Measurements from ENCODE around the gene NGRN. TPM values are rescaled to one million over a fixed set of nuclear protein-coding genes. Genes with fewer than 3 reads are reported as not detected.
"Not testable (repeated sequence)": the region's sequence is repeated elsewhere in the genome, so short reads cannot be mapped to it uniquely, and the experiment has no call there.

NGRN gene
- total RNA-seq, 2 donors from 2014 or later = 38.0 to 38.9 TPM

DNA sequence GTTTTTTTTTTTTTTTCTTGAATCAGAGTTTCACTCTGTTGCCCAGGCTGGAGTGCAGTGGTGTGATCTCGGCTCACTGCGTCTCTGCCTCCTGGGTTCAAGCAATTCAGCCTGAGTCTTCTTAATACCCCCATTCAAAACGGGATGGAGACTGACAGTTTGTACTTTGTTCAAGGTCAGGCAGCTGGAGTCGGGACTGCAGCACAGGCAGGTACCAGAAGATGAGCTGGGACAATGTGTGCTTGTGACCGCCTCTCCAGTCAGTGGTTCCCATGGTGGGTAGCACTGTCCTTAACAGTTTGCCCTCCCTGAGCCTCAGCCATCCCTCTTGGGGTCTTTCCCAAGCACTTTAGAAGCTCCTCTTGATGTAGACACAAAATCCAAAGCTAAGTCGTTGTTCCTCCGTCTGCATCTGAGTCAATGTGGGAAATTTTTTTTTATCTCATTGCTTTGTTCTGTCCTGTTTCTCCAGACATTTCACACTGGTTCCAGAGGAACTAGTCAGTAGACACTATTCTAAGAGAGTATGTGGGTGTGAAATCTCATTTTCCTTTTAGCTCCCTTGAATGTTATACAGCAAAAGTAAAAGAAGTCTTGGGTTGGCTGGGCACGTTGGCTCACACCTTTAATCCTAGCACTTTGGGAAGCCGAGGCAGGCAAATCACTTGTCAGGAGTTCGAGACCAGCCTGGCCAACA is 21.4 kb upstream of the NGRN start:
- Mint-ChIP-seq H3K27ac (no peak overlapping the region), H3K27me3 (ENCODE audit: low read depth) (no peaks in the 10 kb centered on the region), H3K9me3 (no peaks in the 10 kb centered on the region), H3K36me3 (ENCODE audit: insufficient read depth in 2 of 2) (no peaks in the 10 kb centered on the region), H3K4me3 (no peak overlapping the region), H3K4me1 (ENCODE audit: low read depth) (peaks cover 13% of the 10 kb centered on the region)
- no peak for DNase-seq
- ATAC-seq (replicated peaks in 1 of 2) = no peak

DNA sequence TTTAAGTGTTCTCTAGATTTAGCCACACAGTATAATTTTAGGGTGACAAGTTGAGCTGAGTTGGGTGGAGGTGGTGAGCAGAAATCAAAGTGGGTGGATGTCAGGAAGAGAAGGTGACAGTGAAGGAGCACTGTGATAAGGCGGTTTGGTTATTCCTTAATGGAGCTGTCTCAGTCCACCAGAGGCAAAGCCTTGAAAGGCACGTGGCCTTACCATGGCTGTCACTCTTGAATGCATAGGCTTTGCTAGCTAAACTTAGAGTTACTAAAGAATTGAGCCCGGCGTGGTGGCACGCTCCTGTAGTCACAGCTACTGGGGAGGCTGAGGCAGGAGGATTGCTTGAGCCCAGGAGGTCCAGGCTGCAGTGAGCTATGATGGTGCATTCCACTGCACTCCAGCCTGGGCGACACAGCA is 16.7 kb upstream of the NGRN start:
- Mint-ChIP-seq H3K9me3 (no peaks in the 10 kb centered on the region), H3K4me1 (ENCODE audit: low read depth) (peaks cover 14% of the 10 kb centered on the region), H3K36me3 (ENCODE audit: insufficient read depth in 2 of 2) (no peaks in the 10 kb centered on the region), H3K4me3 (peak overlapping the region; percentile 81 to 82), H3K27me3 (ENCODE audit: low read depth) (no peaks in the 10 kb centered on the region), H3K27ac (no peak overlapping the region)
- ATAC-seq (replicated peaks in 1 of 2) = no peak
- DNase-seq = no peak

GRCh38 chr15:90249203-90249863 is 16.1 kb upstream of the NGRN start, which contains the start of gene TTLL13:
TSS of gene TTLL13 (plus strand) at chr15:90249556. CDS start at chr15:90250631, 1,075 bp downstream.
- Mint-ChIP-seq H3K4me3 (peak within 1 kb of the TSS; percentile 81 to 82), H3K27me3 (ENCODE audit: low read depth) (no peaks in the 10 kb centered on the region), H3K36me3 (ENCODE audit: insufficient read depth in 2 of 2) (no peaks in the 10 kb centered on the region), H3K4me1 (ENCODE audit: low read depth) (peaks cover 14% of the 10 kb centered on the region), H3K9me3 (no peaks in the 10 kb centered on the region), H3K27ac (no peak within 1 kb of the TSS)
- DNase-seq (peak; percentile 52 to 91), ATAC-seq (replicated peaks in 1 of 2) (peak; percentile 85 to 90)

DNA sequence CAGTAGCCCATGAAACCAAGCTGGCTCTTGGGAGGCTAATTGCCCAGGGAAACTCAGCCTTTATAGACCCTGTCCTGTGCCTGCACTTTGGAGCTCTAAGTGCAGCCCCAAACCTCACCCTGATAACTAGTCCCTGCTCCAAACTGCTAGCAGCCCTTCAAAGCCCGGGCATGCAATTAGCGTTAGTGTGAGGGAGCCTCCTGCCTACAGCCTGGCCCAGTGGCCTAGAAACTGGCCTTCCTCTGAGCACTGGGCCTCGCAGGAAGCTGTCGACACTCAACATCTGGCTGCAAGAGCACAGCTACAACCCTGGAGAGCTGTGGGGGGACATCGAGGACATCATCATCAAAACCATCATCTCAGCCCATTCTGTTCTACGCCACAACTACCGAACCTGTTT is 7.7 kb upstream of the NGRN start:
- no peak for ATAC-seq (replicated peaks in 1 of 2)
- Mint-ChIP-seq H3K9me3 (no peaks in the 10 kb centered on the region), H3K27ac (no peak overlapping the region), H3K36me3 (ENCODE audit: insufficient read depth in 2 of 2) (no peaks in the 10 kb centered on the region), H3K27me3 (ENCODE audit: low read depth) (no peaks in the 10 kb centered on the region), H3K4me3 (no peak overlapping the region), H3K4me1 (ENCODE audit: low read depth) (peaks cover 4% of the 10 kb centered on the region)
- no peak for DNase-seq

DNA sequence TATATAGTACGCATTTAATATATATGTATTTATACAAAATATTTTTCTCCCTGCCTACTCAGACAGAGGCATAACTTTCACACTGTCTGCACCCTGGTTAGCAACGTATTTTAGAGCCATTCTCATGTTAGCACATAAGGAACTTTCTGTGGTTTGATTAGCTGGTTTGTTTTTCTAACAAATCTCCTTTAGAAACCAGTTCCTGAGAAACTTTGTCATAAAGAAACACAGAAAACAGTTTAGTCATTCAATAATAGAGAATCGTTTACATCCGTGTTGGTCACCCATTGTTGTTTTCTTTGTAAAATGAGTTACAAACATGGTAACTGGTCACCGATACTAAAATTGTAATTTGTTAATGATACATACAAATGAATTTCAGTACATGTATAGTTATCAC is 5.9 kb upstream of the NGRN start:
- ATAC-seq (replicated peaks in 1 of 2) (peak; percentile 71 to 80), DNase-seq (no peak)
- Mint-ChIP-seq H3K36me3 (ENCODE audit: insufficient read depth in 2 of 2) (no peaks in the 10 kb centered on the region), H3K4me3 (peak overlapping the region in 1 of 2 donors; percentile 50), H3K9me3 (no peaks in the 10 kb centered on the region), H3K27me3 (ENCODE audit: low read depth) (no peaks in the 10 kb centered on the region), H3K4me1 (ENCODE audit: low read depth) (peaks cover 15% of the 10 kb centered on the region), H3K27ac (no peak overlapping the region)

- H3K9me3 Mint-ChIP-seq; H3K36me3 Mint-ChIP-seq (ENCODE audit: insufficient read depth in 2 of 2); ATAC-seq (replicated peaks in 1 of 2); DNase-seq; H3K4me3 Mint-ChIP-seq; H3K27me3 Mint-ChIP-seq (ENCODE audit: low read depth); H3K27ac Mint-ChIP-seq: not testable (repeated sequence)
- peaks cover 15% of the 10 kb centered on the region for H3K4me1 Mint-ChIP-seq (ENCODE audit: low read depth)
These were observed 4.7 kb upstream of the NGRN start for GRCh38 chr15:90260731-90261130.

GRCh38 chr15:90261811-90262210 is 3.7 kb upstream of the NGRN start:
- no peaks in the 10 kb centered on the region for H3K27me3 Mint-ChIP-seq (ENCODE audit: low read depth)
- ATAC-seq (replicated peaks in 1 of 2) (no peak), DNase-seq (no peak)
- no peak overlapping the region for H3K4me3 Mint-ChIP-seq
- H3K9me3 Mint-ChIP-seq = no peaks in the 10 kb centered on the region
- peaks cover 15% of the 10 kb centered on the region for H3K4me1 Mint-ChIP-seq (ENCODE audit: low read depth)
- H3K27ac Mint-ChIP-seq = no peak overlapping the region
- peaks cover 4 to 6% of the 10 kb centered on the region in 2 donors for H3K36me3 Mint-ChIP-seq (ENCODE audit: insufficient read depth in 2 of 2)

DNA sequence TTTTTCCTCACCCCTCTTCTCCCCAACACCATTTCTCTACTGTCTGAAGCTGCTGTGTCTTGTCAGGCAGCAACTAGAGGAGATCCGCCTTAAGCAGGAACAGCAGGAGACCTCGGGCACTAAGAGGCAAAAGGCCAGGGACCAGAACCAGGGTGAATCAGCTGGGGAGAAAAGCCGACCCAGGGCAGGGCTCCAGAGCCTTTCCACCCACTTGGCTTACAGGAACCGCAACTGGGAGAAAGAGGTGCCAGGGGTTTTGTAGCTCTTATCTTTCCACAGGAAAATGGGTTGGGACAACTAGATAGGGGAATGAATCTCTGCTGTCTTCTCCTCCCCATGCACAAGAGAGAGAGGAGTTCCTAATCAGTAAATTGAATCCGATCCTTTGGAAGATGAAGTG is 3.0 kb upstream of the NGRN start:
- H3K4me3 Mint-ChIP-seq = no peak overlapping the region
- H3K4me1 Mint-ChIP-seq (ENCODE audit: low read depth) = peaks cover 21% of the 10 kb centered on the region
- no peak overlapping the region for H3K27ac Mint-ChIP-seq
- no peaks in the 10 kb centered on the region for H3K27me3 Mint-ChIP-seq (ENCODE audit: low read depth)
- H3K36me3 Mint-ChIP-seq (ENCODE audit: insufficient read depth in 2 of 2) = peaks cover 4 to 6% of the 10 kb centered on the region in 2 donors
- DNase-seq = no peak
- no peaks in the 10 kb centered on the region for H3K9me3 Mint-ChIP-seq
- no peak for ATAC-seq (replicated peaks in 1 of 2)

GRCh38 chr15:90264671-90265070 is 801 bp upstream of the NGRN start:
- Mint-ChIP-seq H3K4me1 (ENCODE audit: low read depth) (peaks cover 37% of the 10 kb centered on the region), H3K4me3 (peak overlapping the region; percentile 98 to 99), H3K36me3 (ENCODE audit: insufficient read depth in 2 of 2) (peaks cover 7 to 14% of the 10 kb centered on the region in 2 donors), H3K27ac (peak overlapping the region; percentile 99), H3K27me3 (ENCODE audit: low read depth) (no peaks in the 10 kb centered on the region), H3K9me3 (no peaks in the 10 kb centered on the region)
- DNase-seq (peak; percentile 51 to 60), ATAC-seq (replicated peaks in 1 of 2) (peak; percentile 38 to 58)

DNA sequence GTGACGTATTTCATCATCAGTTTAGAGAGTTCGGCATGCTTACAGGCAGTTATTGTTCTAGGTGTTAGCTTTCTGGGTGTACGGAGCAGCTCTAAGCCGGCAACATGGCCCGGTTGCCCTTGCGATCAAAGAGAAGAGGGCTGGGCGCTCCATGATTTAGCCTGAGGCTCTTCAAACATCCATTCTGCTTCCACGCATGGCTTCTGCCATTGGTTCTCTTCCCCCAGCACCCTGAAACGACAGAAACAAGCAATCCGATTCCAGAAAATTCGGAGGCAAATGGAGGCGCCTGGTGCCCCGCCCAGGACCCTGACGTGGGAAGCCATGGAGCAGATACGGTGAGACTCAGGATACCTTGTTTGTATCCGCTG is 574 bp downstream of the NGRN start:
- Mint-ChIP-seq H3K27me3 (ENCODE audit: low read depth) (no peaks in the 10 kb centered on the region), H3K4me1 (ENCODE audit: low read depth) (peaks cover 48% of the 10 kb centered on the region), H3K4me3 (peak overlapping the region; percentile 98 to 99), H3K9me3 (no peaks in the 10 kb centered on the region), H3K27ac (peak overlapping the region; percentile 98), H3K36me3 (ENCODE audit: insufficient read depth in 2 of 2) (peaks cover 11 to 20% of the 10 kb centered on the region in 2 donors)
- DNase-seq (peak; percentile 54 to 55), ATAC-seq (replicated peaks in 1 of 2) (peak; percentile 29 to 35)

DNA sequence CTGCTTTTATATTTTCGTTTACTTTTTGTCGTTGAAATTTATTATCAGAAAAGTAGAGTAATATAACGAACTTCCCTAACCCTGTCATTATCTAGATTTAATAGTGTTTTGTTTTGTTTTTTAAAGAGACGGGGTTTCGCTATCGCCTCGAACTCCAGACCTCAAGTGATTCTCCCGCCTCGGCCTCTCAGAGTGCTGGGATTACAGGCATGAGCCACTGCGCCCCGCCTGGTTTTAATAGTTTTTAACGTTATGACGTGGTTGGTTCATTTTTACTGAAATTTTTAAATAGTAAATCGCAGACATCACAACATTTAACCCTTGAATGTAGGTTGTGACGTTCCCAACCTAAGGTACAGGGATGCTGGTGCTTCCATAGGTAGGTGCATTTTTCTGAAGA is 1.0 kb downstream of the NGRN start:
- peak overlapping the region; percentile 98 for H3K27ac Mint-ChIP-seq
- peaks cover 52% of the 10 kb centered on the region for H3K4me1 Mint-ChIP-seq (ENCODE audit: low read depth)
- peaks cover 11 to 23% of the 10 kb centered on the region in 2 donors for H3K36me3 Mint-ChIP-seq (ENCODE audit: insufficient read depth in 2 of 2)
- peak overlapping the region; percentile 98 to 99 for H3K4me3 Mint-ChIP-seq
- H3K9me3 Mint-ChIP-seq = no peaks in the 10 kb centered on the region
- ATAC-seq (replicated peaks in 1 of 2) (no peak), DNase-seq (peak; percentile 20 to 37)
- H3K27me3 Mint-ChIP-seq (ENCODE audit: low read depth) = no peaks in the 10 kb centered on the region

DNA sequence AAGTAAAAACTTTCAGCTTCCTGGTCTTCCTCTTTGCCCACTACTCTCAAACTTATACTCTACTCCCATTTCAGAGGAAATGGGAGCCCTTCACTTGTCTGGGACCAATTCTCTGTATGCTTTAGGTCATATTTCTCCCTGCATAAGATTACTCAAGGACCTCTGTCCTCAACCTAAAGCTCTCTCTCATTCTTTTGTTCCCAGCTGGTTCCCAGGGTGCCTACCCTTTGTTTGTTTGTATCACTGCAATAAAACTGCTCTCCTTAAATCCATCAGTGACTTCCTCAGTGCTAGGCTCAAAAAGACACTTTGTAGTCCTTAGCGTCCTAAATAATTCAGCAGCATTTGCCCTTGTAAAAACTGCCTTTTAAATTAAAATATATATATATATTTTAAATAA is 2.9 kb downstream of the NGRN start:
- no peaks in the 10 kb centered on the region for H3K9me3 Mint-ChIP-seq
- no peaks in the 10 kb centered on the region for H3K27me3 Mint-ChIP-seq (ENCODE audit: low read depth)
- ATAC-seq (replicated peaks in 1 of 2) (no peak), DNase-seq (no peak)
- H3K36me3 Mint-ChIP-seq (ENCODE audit: insufficient read depth in 2 of 2) = peaks cover 14 to 23% of the 10 kb centered on the region in 2 donors
- peak overlapping the region; percentile 98 to 99 for H3K4me3 Mint-ChIP-seq
- peak overlapping the region; percentile 63 for H3K27ac Mint-ChIP-seq
- H3K4me1 Mint-ChIP-seq (ENCODE audit: low read depth) = peaks cover 65% of the 10 kb centered on the region

- Mint-ChIP-seq H3K27me3 (ENCODE audit: low read depth) (no peaks in the 10 kb centered on the region), H3K27ac (peak overlapping the region; percentile 86), H3K4me1 (ENCODE audit: low read depth) (peaks cover 58% of the 10 kb centered on the region), H3K36me3 (ENCODE audit: insufficient read depth in 2 of 2) (peaks cover 20 to 26% of the 10 kb centered on the region in 2 donors), H3K9me3 (no peaks in the 10 kb centered on the region), H3K4me3 (peak overlapping the region; percentile 0 to 66)
- DNase-seq = no peak
- no peak for ATAC-seq (replicated peaks in 1 of 2)
These were observed 5.2 kb downstream of the NGRN start for GRCh38 chr15:90270502-90271150.

Data from activated T-cell treated with anti-CD3 and anti-CD28 coated beads, Interleukin-2, amount 50 U/mL, for 72 hours (primary cell).